WI38 (cell line): ENCODE results near the gene CHAD.

Experiments
- H3K4me3 ChIP-seq: 2 replicates; pipeline ENCODE4 v1.5.1; 2011; ENCODE audit warnings: low read depth, mild to moderate bottlenecking, control low read depth, low read length
- CTCF ChIP-seq: IDR thresholded peaks from 2 replicates; pipeline ENCODE4 v1.5.1; 2012; ENCODE audit warnings: low read depth, mild to moderate bottlenecking, control low read depth, low read length

The CHAD gene

DNA sequence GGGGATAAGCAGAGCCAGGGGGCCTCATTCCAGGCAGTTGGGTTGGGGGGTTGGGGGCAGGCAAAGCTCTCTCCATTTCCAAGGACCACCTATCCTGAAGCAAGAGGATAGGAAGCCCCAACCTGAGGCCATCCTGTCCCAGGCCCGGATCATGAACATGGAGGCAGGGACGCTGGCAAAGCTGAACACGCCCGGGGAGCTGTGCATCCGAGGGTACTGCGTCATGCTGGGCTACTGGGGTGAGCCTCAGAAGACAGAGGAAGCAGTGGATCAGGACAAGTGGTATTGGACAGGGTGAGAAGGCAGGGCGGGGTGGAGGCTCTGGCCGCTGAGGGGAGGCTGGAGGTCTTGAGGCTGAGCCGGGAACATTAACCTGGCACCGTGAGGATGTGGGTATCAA, 3.6 kb upstream of the CHAD start:
- no peak overlapping the region for H3K4me3 ChIP-seq
- TF ChIP-seq CTCF, result no peak

DNA sequence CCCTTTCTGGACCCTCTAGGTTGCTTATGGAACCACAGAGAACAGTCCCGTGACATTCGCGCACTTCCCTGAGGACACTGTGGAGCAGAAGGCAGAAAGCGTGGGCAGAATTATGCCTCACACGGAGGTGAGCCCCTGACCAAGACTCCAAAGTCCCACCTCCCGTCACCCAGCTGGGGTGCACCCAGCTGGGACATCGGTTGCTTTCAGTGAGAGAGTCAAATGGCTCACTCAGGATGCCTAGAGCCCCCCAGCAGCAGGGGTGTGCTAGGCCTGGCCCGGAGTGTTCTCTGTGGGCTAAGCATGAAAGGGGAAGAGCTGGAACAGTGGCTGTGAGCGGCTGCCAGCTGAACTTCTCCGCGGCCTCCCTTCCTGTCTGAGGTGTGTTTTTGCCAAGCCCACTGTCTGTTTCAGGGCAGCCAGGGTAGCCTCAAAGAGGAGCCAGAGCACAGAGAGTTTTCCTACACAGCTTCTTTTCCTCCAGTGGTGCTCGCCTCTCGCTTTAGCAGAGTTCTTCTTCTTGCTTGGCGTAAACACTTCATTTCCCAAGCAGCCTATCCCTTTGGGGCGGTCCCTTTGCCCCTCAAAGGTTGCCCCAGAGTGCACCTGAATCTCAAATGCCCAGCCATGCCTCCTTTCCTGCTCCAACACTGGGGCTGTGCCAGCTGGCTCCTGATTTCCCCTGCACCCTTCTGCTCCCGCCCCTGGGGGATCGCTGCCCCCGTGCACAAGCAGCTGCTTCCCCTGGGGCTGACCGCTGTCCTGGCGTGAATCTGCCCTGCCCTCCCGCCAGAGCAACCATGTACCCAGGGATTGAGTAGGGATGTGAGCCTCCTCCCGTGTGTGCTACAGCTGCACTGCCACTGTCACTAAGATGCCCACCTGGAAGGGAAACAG, 2.6 kb upstream of the CHAD start:
- no peak for TF ChIP-seq CTCF
- H3K4me3 ChIP-seq, result no peak overlapping the region

DNA sequence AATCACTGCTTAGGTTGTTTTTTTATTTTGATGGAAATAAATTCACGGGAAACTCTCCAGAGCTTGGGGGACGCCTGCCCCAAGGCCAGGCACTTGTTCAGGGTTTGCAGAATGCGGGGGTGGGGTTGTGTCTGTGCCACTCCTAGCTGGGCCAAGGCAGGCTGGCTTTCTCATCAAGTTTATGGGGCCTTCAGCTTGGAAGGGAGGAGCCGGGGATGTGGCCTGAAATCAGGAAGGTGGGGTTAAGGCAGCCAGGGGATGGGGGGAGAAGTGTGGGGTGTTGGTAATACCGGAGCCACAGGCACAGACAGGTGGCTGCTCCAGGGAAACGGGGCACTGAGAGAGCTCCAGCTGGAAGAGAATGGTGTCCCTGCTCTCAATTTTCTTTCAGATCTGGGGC, 1.7 kb upstream of the CHAD start:
- H3K4me3 ChIP-seq, result no peak overlapping the region

DNA sequence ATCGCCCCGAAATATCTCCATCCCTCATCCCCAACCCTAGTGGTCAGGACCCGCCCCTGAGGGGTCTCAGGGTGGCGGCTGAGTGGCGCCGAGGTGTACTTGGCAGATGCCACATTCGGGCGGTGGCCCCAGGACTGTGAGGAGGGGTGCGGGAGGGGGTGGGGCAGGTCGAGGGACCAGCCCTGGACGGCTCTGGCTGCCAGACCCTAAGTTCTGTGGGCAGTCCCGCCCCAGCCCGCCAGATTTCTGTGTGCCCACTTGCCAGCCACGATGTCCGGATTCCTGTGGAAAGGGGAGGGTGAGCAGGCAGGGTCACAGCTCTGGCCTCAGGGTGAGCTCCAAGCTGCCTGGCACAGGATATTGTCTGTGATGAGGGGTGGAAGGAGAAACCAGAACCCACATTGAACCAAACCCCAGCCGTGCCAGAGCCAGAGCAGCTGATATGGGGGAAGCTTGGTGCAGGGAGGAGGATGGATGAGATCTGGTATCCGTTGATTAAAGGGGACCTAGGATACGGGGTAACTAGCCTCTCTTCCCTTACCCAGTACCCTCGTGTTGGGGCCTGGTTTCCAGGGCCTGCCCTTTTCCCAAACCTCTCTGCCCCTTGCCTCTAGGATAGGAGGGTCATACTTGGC, 1.1 kb upstream of the CHAD start:
- no peak for TF ChIP-seq CTCF
- no peak overlapping the region for H3K4me3 ChIP-seq

More for the DNA sequence above, 1.7 kb upstream of the CHAD start:
- no peak for TF ChIP-seq CTCF

- TF ChIP-seq CTCF, result no peak
- peak overlapping the region; percentile 23; the same call in 1 of the 2 replicates for H3K4me3 ChIP-seq
Observed at GRCh38 chr17:50469208-50469605, 527 bp upstream of the CHAD start.

- no peak for TF ChIP-seq CTCF
- no peak overlapping the region for H3K4me3 ChIP-seq
Observed at GRCh38 chr17:50467855-50468303, 801 bp downstream of the CHAD start.
